Skeletal muscle satellite cell (primary cell): ENCODE measurements around the gene ATP10A.

Experiments
- H3K27me3 ChIP-seq: 2 replicates; pipeline ENCODE4 v1.7.0; 2013; ENCODE audit warnings: low read length; ENCODE audit not compliant: control insufficient read depth, insufficient read depth
- H3K36me3 ChIP-seq: 2 replicates; pipeline ENCODE4 v1.7.0; 2013; ENCODE audit warnings: mild to moderate bottlenecking, control low read depth, low read length; ENCODE audit not compliant: insufficient read depth
- H3K4me1 ChIP-seq: 2 replicates; pipeline ENCODE4 v1.7.0; 2013; ENCODE audit warnings: low read length; ENCODE audit not compliant: control insufficient read depth, insufficient read depth
- H3K4me2 ChIP-seq: 2 replicates; pipeline ENCODE4 v1.7.0; 2013; ENCODE audit warnings: mild to moderate bottlenecking, low read length
- H3K4me3 ChIP-seq: 2 replicates; pipeline ENCODE4 v1.7.0; 2013; ENCODE audit warnings: low read length
- H3K9ac ChIP-seq: 2 replicates; pipeline ENCODE4 v1.7.0; 2013; ENCODE audit warnings: mild to moderate bottlenecking, low read depth, low read length, moderate library complexity
- H3K9me3 ChIP-seq: replicated peaks from 2 replicates; pipeline ENCODE4 v1.7.0; 2013; ENCODE audit warnings: mild to moderate bottlenecking, control low read depth, low read length

Gene ATP10A

DNA sequence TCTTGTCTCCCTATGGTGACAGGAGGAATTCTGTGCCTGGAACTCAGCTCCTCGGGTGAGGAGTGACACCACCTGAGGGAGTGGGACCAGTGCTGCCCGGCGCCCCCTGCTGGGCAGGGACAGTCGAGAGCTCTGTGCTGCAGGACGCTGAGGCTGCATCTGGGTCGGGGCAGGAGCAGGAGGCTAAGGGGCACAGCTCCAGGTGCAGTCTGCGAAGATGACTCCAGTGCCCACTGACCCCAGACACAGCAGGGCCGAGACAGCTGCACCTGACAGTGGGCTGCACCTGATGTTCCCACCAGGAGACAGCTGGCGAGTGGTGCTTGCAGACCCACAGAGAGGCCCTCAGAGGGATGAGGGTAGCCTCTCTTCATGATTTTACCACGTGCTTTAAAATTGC, 152.9 kb downstream of the ATP10A start:
- Histone ChIP-seq H3K27me3 (no peaks in the 10 kb centered on the region), H3K4me1 (no peaks in the 10 kb centered on the region), H3K9me3 (no peaks in the 10 kb centered on the region), H3K4me2 (no peak overlapping the region), H3K36me3 (peaks cover 12% of the 10 kb centered on the region), H3K4me3 (no peak overlapping the region), H3K9ac (no peak overlapping the region)

DNA sequence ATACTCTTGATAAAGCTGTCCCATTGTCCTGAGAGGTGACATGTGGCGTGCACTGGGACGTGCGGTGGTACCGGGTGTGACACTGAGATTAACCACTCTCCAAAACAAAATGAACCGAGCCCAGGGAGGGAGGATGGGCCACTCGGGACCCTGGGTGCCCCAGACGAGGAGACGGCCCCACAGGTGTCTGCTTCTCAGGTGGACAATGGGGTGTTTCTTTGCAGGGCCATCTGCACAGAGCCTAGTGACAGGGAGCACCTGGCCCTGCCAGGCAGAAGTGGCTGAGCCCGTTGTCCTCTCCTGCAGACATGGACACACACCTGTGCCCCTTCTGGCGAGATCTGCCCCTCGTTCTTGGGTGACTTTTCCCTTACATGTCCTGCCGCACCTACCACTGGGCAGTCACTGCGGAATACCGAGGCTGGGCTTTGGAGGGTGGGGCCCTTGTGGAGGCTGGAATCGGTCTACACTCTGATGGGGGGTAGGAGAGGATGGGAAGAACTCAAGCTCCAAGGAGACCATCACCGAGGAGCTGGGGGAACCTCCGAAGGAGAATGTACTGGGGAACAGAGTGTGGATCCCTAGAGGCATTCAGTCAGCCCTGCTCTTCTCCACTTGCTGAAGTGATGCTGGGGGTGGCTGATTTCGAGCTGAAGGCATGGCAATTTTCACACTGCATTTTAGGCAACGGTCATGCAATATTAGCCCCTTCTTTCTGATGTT, 153.5 kb downstream of the ATP10A start:
- peaks cover 12% of the 10 kb centered on the region for H3K36me3 ChIP-seq
- no peaks in the 10 kb centered on the region for H3K4me1 ChIP-seq
- no peak overlapping the region for H3K4me3 ChIP-seq
- no peak overlapping the region for H3K4me2 ChIP-seq
- H3K9me3 ChIP-seq: no peaks in the 10 kb centered on the region
- no peaks in the 10 kb centered on the region for H3K27me3 ChIP-seq
- H3K9ac ChIP-seq: no peak overlapping the region

- Histone ChIP-seq H3K4me2 (no peak overlapping the region), H3K9ac (no peak overlapping the region), H3K4me3 (no peak overlapping the region), H3K9me3 (no peaks in the 10 kb centered on the region), H3K4me1 (no peaks in the 10 kb centered on the region), H3K36me3 (peaks cover 6% of the 10 kb centered on the region), H3K27me3 (no peaks in the 10 kb centered on the region)
Observed at GRCh38 chr15:25708391-25708790, 154.7 kb downstream of the ATP10A start.

DNA sequence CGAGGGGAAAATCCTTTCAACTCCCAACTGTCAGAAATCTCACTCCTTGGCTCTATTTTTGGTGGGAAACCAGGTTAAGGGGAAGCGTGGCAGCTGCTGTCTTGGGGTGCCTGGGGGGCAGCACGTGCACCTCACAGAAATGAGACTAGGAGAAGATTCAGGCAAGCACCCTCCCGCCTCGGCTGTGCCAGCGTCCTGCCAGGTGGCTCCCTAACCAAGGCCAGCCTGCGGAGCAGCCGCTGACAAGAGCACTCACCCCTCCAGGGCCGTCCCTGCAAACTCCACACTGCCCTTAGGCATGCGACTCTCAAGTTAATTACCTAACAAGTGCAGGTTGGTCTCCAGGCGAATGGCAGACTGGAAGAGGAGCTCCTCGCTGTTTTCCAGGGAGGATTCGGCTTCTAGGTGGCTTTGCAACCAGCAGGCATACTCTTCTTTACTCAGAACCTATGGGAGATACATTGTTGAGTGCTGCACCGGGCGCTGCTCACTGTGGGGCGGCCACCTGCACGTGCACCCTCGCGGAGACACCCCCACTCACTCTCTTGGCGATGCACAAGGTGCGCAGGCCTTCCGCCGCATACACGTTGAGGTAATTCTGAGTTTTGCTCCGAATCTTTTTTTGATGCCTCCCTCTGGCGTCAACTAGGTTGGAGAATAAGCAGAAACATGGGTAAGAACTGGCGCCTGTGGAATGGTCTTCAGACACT, 155.3 kb downstream of the ATP10A start:
- Histone ChIP-seq H3K9me3 (no peaks in the 10 kb centered on the region), H3K4me2 (no peak overlapping the region), H3K4me1 (no peaks in the 10 kb centered on the region), H3K27me3 (no peaks in the 10 kb centered on the region), H3K36me3 (peaks cover 4% of the 10 kb centered on the region), H3K4me3 (no peak overlapping the region), H3K9ac (no peak overlapping the region)

DNA sequence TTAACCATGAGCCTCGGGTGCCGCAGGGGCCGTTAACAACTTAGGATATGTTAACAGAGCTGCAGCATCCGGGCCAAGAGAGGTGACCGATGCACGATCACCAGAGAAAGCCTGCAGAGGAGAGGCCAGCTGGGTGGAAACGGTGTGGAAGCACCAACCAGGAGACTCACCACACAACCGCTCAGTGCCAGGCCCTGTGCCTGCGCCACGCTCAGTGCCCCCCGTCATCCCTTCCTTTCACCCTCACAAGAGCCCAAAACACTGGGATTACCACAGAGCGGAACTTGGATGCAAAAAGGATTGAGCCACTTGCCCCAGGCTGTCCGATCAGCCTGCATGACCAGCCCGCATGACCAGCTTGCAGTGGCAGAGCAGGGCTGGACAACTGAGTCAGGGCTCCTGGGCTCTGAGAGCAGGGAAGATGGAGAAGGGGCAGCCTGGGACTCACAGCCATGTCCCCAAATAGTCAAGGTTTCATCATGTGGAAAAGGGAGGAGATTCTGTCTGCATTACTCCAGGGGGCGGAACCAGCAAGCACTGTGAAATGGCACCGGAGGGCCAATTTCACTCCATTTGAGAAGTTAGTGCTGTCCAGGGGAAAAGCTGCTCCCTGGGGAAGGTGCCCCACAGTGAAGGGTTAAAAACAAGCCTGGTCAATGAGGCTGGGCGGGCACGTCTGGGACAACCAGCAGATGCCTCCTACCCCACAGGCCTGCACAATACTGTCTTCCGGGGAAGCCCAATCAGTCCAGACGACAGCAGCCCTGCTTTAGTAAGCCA, 156.8 kb downstream of the ATP10A start:
- H3K9ac ChIP-seq: no peak overlapping the region
- peaks cover 8% of the 10 kb centered on the region for H3K36me3 ChIP-seq
- H3K4me2 ChIP-seq: no peak overlapping the region
- peaks cover 7% of the 10 kb centered on the region for H3K4me1 ChIP-seq
- H3K27me3 ChIP-seq: no peaks in the 10 kb centered on the region
- H3K4me3 ChIP-seq: no peak overlapping the region
- no peaks in the 10 kb centered on the region for H3K9me3 ChIP-seq

GRCh38 chr15:25705433-25706115, 157.6 kb downstream of the ATP10A start:
- Histone ChIP-seq H3K36me3 (peaks cover 12% of the 10 kb centered on the region), H3K27me3 (no peaks in the 10 kb centered on the region), H3K9ac (no peak overlapping the region), H3K4me2 (no peak overlapping the region), H3K4me3 (no peak overlapping the region), H3K9me3 (no peaks in the 10 kb centered on the region), H3K4me1 (peaks cover 7% of the 10 kb centered on the region)

GRCh38 chr15:25703726-25704125, 159.4 kb downstream of the ATP10A start:
- no peak overlapping the region for H3K4me2 ChIP-seq
- peaks cover 12% of the 10 kb centered on the region for H3K36me3 ChIP-seq

DNA sequence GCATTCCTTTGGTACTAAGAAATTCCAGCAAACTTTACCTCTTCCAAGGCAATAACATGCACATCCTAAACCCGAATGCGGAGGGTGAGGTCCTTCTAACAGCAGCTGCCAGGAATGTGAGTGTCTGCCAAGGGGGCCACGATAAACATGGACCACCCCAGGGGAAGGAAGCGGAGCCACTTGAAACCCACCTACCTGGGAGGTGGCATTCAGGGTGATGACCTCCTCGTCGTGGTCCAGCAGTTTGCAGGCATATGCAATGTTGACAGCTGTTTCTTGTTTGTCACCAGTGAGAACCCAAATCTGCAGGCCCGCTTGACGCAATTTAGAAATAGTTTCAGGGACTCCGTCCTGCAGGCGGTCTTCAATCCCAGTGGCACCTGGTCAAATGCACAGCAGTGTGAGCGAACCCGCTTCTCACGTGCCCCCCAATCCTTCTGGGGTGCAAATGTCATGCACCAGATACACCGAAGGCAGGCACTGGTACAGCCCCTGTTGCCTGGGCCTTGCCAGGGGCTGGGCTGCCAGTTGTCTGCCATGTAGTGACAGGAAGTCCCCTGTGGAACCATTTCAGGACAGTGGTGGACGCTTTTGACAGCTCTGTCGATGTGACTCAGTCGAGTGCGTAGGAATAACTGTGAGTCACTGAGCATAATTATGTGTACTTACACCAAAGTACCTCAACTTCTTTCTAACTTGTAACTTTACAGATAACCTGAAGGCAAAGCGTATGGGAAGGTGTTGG, 161.2 kb downstream of the ATP10A start:
- Histone ChIP-seq H3K4me1 (peaks cover 7% of the 10 kb centered on the region), H3K36me3 (peaks cover 12% of the 10 kb centered on the region), H3K4me3 (no peak overlapping the region), H3K27me3 (no peaks in the 10 kb centered on the region), H3K9ac (no peak overlapping the region), H3K9me3 (no peaks in the 10 kb centered on the region), H3K4me2 (no peak overlapping the region)

More at GRCh38 chr15:25703726-25704125, 159.4 kb downstream of the ATP10A start:
- Histone ChIP-seq H3K4me3 (no peak overlapping the region), H3K9ac (no peak overlapping the region), H3K9me3 (no peaks in the 10 kb centered on the region), H3K27me3 (no peaks in the 10 kb centered on the region), H3K4me1 (peaks cover 7% of the 10 kb centered on the region)

DNA sequence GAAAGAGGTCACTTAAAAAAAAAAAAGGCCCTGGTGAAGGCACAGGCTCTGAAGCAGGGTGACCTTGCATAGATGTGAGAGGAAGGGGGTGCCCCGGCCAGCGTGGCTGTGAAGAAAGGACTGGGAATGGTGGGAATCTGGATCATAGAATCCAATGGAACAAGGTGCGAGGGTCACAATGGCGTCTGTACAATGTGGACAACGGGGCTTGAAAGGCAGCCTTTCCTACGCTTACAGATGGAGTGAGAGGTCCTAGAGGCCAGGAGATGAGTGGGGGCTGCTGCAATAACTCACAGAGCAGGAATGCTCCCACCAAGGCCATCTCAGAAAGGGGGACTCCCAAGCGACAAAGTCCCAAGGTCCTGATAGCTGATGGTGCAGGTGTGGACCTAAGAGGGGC, 162.2 kb downstream of the ATP10A start:
- Histone ChIP-seq H3K4me1 (peaks cover 7% of the 10 kb centered on the region), H3K36me3 (peaks cover 20% of the 10 kb centered on the region), H3K27me3 (no peaks in the 10 kb centered on the region), H3K4me3 (no peak overlapping the region), H3K9ac (no peak overlapping the region), H3K9me3 (no peaks in the 10 kb centered on the region), H3K4me2 (no peak overlapping the region)

GRCh38 chr15:25697586-25697985, 165.5 kb downstream of the ATP10A start:
- Histone ChIP-seq H3K4me3 (no peak overlapping the region), H3K27me3 (no peaks in the 10 kb centered on the region), H3K9ac (no peak overlapping the region), H3K36me3 (peaks cover 27% of the 10 kb centered on the region), H3K4me2 (no peak overlapping the region), H3K9me3 (no peaks in the 10 kb centered on the region), H3K4me1 (peaks cover 5% of the 10 kb centered on the region)
